Measurements from ENCODE around the gene NAGPA.

NAGPA gene

GRCh38 chr16:5022521-5022920, 11.2 kb downstream of the NAGPA start:
- TF ChIP-seq CTCF (IDR thresholded peaks at IDR 0.05; ENCODE audit: control insufficient read depth, insufficient read depth, low read depth, low read length, missing control alignments) = no peak

GRCh38 chr16:5020551-5020950, 13.2 kb downstream of the NAGPA start:
- no peak for TF ChIP-seq CTCF (IDR thresholded peaks at IDR 0.05; ENCODE audit: control insufficient read depth, insufficient read depth, low read depth, low read length, missing control alignments)
- no peak overlapping the region for H3K4me3 ChIP-seq (ENCODE audit: control insufficient read depth, low read depth, low read length)
- DNase-seq (ENCODE audit: low read depth) = no peak

More at GRCh38 chr16:5022521-5022920, 11.2 kb downstream of the NAGPA start:
- no peak overlapping the region for H3K4me3 ChIP-seq (ENCODE audit: control insufficient read depth, low read depth, low read length)
- no peak for DNase-seq (ENCODE audit: low read depth)

DNA sequence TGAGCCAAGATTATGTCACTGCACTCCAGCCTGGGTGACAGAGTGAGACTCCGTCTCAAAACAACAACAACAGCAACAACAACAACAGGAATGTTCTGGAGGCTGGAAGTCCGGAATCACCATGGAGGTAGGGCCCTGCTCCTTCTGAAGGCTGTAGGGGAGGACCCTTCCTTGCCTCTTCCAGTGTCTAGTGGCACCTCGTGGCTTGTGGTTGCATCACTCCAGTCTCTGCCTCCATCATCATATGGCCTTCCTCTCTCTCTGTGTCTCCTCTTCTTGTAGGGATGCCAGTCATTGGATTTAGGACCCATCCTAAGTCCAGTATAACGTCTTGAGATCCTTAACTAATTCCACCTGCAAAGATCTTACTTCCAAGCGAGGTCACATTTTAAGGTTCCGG, 14.0 kb downstream of the NAGPA start:
- H3K4me3 ChIP-seq (ENCODE audit: control insufficient read depth, low read depth, low read length) = no peak overlapping the region
- DNase-seq (ENCODE audit: low read depth) = no peak
- no peak for TF ChIP-seq CTCF (IDR thresholded peaks at IDR 0.05; ENCODE audit: control insufficient read depth, insufficient read depth, low read depth, low read length, missing control alignments)

DNA sequence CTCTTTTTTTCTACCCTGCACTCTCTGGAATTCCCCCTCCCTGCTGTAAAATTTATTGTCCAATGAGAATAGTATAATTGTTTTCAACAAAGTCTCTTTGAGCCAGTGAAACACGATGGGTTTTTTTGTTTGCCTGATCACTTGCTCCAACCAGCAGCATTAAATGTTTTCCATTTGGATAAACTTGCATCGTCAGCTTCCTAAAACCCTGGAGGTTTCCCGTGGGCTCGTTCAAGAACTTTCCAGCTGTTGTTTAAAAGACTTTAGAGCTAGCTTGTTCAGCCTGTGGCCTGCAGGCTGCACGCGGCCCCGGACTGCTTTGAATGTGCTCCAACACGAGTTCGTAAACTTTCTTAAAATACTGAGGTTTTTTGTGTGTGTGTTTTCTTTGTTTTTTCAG, 14.9 kb downstream of the NAGPA start:
- TF ChIP-seq CTCF (IDR thresholded peaks at IDR 0.05; ENCODE audit: control insufficient read depth, insufficient read depth, low read depth, low read length, missing control alignments) = no peak
- DNase-seq (ENCODE audit: low read depth) = no peak
- H3K4me3 ChIP-seq (ENCODE audit: control insufficient read depth, low read depth, low read length) = no peak overlapping the region

- no peak for TF ChIP-seq CTCF (IDR thresholded peaks at IDR 0.05; ENCODE audit: control insufficient read depth, insufficient read depth, low read depth, low read length, missing control alignments)
- no peak overlapping the region for H3K4me3 ChIP-seq (ENCODE audit: control insufficient read depth, low read depth, low read length)
- DNase-seq (ENCODE audit: low read depth) = no peak
Observed at GRCh38 chr16:5017678-5017969, 16.1 kb downstream of the NAGPA start.

DNA sequence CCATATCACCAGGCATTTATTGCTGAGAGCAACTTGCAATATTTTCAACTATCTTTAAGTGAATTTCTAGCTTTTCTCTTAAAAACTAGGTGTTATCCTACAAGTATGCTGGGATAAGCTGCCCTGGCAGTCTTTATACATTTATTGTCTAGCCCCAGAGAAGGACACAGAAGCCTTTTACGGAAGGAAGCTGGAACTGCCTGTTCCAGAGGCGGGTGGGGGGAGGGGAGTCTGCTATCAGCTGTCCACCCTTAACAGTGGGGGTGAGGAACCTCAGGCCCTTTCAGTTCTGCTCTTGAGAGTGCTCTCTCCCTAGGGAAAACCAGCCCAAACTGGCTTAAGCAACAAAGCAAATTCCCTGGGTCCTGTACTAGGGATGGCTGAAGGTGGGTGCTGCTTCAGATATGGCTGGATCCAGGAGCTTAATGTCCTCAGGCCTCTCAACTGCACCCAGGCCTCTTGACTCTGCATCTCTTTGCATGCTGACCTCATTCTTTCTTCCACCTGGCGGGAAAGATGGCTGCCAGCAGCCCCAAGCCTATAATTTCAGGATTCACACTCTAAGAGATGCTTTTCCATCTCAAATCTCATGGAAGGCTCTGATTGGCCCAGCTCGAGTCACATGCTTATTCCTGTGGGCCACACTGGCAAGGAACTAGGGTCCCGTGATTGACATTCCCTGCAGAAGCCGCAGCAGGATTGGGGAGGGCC, 16.6 kb downstream of the NAGPA start:
- no peak for DNase-seq (ENCODE audit: low read depth)
- no peak overlapping the region for H3K4me3 ChIP-seq (ENCODE audit: control insufficient read depth, low read depth, low read length)
- no peak for TF ChIP-seq CTCF (IDR thresholded peaks at IDR 0.05; ENCODE audit: control insufficient read depth, insufficient read depth, low read depth, low read length, missing control alignments)

DNA sequence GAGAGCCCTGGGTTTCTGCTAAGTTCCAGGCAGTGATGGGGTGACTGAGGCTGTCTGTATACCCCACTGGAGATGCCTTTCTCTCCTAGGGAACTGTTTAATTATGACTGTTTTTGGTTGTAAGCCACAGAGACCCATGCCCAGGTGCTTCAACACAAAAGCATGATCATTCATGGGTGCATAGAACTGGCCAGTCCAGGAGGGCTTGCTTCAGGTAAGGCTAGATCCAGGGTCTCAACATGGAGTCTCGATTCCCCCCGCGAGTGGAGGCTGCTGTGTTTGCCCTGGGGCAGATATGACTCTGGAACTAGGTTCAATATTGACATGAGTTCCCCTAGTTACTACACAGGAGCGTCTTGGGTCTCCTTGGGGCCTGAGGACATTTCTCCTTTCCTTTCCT, 17.8 kb downstream of the NAGPA start:
- TF ChIP-seq CTCF (IDR thresholded peaks at IDR 0.05; ENCODE audit: control insufficient read depth, insufficient read depth, low read depth, low read length, missing control alignments) = no peak
- DNase-seq (ENCODE audit: low read depth) = no peak
- no peak overlapping the region for H3K4me3 ChIP-seq (ENCODE audit: control insufficient read depth, low read depth, low read length)
